Skin of body (tissue), 2 donors: ENCODE results near the gene KCNK4. TPM values are rescaled to one million over a fixed set of nuclear protein-coding genes. Genes with fewer than 3 reads are reported as not detected.
A peak's percentile ranks its signal among the peaks of the same experiment; 100 is the strongest.
"Not testable (repeated sequence)": the region's sequence is repeated elsewhere in the genome, so short reads cannot be mapped to it uniquely, and the experiment has no call there.

Source experiments
- DNase-seq: peaks from one replicate; lab custom pipeline; 2025; lab: John Stamatoyannopoulos, UW
- total RNA-seq: library from RNA; depleted of rRNA; stranded (reverse); fragments of >200 nt; gene quantifications from one replicate; pipeline ENCODE4 v1.2.3, GENCODE V29; 2014

Gene KCNK4
- total RNA-seq, 1 donor from 2014 or later, result not detected

DNA sequence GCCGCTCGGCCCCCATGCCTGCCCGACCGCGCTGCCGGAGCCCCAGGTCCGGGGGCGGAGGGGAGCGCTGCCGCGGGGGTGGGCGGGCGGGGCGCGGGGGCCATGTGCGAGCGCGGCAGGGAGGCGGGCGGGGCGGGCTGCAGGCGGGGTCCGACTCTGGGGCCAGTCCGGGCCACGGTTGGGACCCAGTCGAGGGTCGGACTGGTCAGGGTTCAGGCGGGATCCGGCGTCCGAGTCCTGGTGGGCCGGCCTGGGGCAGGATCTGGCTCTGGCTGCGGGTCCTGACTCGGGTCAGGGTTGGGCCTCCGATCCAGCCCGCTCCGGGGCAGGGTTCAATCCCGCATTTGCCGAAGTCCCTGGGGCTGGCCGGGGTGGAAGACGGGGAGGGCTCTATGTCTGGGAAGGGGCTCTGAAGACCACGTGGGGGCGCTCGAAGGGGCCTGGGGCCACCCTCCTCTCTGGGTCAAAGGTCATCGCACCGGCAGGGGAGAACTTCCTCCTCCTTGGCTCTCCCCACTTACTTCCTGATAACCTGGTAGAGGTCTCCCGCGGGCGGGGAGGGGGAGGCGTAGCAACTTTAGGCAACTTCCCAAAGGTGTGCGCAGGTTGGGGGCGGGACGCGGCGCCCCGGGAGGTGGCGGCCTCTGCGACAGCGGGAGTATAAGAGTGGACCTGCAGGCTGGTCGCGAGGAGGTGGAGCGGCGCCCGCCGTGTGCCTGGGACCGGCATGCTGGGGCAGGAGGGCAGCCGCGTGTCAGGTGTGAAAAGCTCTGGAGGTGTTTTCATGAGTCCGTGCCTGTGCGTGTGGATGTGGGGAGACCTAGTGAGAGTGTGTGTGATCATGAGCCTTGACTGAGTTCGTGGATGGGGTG lies 14.8 kb downstream of the KCNK4 start:
- no peak for DNase-seq

DNA sequence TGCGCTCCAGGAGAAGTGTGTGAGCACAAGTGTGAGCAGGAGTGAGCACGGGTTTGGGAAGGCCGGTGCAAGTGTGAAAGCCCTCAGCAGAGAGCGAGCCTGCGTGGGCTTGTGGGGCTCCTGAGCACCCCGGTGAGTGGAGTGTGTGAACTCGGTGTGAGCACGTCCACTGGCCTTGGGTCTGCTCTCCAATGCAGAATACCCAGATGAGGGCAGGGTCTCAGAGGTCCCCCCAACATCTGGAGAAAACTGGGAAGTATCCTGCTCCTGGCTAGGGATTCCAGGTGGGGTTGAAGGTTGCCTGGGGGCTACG lies 15.4 kb downstream of the KCNK4 start:
- DNase-seq, result no peak

DNA sequence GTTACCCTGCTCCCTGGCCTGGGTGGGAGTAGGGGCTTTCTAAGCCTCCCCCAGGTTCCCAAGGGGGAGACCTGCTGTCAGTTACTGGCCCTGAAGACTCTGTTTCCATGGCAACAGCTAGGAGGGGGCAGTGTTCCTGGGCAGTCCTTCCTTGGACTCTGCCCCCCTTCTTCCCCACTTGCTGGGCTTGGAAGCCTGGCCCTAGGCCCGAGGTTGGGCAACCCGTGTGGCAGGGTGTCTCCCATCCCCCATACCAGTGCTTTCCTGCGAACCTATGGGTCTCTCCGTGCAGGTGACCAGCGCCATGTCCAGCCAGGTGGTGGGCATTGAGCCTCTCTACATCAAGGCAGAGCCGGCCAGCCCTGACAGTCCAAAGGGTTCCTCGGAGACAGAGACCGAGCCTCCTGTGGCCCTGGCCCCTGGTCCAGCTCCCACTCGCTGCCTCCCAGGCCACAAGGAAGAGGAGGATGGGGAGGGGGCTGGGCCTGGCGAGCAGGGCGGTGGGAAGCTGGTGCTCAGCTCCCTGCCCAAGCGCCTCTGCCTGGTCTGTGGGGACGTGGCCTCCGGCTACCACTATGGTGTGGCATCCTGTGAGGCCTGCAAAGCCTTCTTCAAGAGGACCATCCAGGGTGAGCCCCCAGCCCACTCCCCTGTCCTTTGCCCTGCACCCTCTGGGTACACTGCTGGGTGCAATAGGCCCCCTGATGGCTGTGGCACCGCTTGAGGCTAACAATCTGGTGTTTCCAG lies 15.9 kb downstream of the KCNK4 start:
- DNase-seq, result no peak

DNA sequence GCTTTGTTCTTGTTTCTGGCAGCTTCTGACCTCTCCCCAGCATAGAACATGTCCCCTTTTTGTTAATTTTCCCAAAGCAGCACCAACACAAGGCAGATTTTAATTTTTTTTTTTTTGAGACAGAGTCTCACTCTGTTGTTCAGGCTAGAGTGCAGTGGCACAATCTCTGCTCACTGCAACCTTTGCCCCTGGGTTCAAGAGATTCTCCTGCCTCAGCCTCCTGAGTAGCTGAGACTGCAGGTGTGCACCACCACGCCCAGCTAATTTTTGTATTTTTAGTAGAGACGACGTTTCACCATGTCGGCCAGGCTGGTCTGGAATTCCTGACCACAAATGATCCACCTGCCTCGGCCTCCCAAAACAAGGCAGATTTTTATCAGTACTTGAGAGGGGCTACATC lies 16.7 kb downstream of the KCNK4 start:
- DNase-seq, result not testable (repeated sequence)

DNA sequence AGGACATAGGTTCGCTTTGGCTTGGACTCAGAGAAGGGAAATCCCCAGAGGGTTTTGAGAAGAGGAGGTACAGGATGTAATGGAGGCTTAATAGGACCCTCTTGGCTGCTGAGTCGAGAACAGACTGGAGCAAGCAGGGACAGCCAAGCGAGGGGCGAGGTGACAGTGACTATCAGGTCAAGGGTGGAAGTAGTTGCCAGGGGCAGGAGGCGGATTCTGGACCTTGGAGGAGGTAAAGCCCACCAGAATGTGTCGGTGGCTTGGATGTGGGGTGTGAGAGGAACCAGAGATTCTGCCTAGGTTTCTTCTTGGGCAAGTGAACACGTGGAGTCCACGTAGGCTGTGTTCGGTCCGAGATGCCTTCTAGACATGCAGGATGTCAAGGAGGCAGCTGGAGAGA lies 21.8 kb downstream of the KCNK4 start:
- no peak for DNase-seq

DNA sequence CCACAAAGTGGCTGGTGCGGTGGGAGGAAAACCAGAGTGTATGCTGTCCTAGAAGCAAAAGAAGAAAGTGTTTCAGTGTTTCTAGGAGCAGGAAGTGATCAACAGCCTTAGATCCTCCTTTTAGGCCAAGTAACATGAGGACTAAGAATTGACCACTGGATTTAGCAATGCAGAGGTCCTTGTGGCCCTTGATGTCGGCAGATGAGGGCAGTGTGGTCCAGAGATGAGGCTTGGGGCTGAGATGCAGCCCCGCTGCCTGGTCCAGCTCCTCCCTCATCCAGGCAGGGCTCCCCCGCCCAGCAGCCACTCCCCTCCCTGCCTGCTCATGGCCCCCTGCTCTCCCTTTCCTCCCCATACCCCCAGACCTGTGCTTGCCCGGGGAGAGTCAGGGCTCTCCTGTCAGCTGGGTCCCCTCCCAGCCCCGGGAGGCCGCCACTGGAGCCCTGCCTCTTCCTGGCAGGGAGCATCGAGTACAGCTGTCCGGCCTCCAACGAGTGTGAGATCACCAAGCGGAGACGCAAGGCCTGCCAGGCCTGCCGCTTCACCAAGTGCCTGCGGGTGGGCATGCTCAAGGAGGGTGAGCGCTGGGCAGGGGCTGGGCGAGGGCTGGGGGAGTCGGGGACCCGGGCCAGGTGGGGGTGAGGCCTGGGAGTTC lies 22.5 kb downstream of the KCNK4 start:
- DNase-seq, result no peak

DNA sequence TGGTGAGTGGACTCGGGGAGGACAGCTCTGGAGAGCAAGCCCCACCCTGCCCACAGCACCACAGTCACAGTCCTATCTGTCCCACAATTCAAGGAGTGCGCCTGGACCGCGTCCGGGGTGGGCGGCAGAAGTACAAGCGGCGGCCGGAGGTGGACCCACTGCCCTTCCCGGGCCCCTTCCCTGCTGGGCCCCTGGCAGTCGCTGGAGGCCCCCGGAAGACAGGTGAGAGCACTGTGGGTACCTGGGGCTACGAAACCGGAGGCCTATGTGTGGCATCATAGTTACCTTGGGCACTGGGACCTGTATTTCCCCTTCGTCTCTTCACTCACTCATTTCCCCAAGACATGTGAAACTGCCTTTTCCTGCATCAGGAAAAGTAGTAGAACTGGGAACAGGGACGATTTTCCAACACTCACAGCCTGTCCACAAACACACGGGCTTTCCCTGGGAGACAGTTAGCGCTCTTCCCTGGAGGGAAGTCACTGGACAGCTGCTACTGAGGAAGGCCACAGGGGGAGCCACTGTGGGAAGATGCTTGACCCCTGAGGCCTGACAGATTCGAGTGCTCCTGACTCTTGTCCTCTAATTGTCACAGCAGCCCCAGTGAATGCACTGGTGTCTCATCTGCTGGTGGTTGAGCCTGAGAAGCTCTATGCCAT lies 23.2 kb downstream of the KCNK4 start:
- DNase-seq, result no peak

DNA sequence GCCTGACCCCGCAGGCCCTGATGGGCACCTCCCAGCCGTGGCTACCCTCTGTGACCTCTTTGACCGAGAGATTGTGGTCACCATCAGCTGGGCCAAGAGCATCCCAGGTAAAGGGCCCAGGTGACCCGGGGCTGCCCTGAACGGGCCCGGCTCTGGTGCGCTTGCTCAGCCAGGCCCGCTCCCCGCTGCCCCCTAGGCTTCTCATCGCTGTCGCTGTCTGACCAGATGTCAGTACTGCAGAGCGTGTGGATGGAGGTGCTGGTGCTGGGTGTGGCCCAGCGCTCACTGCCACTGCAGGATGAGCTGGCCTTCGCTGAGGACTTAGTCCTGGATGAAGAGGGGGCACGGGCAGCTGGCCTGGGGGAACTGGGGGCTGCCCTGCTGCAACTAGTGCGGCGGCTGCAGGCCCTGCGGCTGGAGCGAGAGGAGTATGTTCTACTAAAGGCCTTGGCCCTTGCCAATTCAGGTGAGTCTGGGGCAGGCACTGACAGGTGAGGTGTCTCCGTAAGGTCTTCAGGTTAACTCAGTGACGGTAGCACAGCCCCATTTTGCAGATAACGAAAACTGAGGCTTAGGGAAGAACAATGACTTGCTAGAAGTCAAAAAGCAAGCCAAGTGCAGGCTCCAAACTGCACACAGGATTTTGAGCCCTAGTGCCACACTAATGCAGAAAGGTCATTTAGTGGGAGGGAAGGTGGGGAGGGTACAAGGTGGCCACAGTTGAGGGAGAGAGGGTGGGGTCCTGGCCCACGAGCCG lies 23.9 kb downstream of the KCNK4 start:
- no peak for DNase-seq

DNA sequence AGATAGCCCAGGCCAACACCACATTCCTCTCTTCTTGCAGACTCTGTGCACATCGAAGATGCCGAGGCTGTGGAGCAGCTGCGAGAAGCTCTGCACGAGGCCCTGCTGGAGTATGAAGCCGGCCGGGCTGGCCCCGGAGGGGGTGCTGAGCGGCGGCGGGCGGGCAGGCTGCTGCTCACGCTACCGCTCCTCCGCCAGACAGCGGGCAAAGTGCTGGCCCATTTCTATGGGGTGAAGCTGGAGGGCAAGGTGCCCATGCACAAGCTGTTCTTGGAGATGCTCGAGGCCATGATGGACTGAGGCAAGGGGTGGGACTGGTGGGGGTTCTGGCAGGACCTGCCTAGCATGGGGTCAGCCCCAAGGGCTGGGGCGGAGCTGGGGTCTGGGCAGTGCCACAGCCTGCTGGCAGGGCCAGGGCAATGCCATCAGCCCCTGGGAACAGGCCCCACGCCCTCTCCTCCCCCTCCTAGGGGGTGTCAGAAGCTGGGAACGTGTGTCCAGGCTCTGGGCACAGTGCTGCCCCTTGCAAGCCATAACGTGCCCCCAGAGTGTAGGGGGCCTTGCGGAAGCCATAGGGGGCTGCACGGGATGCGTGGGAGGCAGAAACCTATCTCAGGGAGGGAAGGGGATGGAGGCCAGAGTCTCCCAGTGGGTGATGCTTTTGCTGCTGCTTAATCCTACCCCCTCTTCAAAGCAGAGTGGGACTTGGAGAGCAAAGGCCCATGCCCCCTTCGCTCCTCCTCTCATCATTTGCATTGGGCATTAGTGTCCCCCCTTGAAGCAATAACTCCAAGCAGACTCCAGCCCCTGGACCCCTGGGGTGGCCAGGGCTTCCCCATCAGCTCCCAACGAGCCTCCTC lies 24.8 kb downstream of the KCNK4 start:
- DNase-seq, result not testable (repeated sequence)

DNA sequence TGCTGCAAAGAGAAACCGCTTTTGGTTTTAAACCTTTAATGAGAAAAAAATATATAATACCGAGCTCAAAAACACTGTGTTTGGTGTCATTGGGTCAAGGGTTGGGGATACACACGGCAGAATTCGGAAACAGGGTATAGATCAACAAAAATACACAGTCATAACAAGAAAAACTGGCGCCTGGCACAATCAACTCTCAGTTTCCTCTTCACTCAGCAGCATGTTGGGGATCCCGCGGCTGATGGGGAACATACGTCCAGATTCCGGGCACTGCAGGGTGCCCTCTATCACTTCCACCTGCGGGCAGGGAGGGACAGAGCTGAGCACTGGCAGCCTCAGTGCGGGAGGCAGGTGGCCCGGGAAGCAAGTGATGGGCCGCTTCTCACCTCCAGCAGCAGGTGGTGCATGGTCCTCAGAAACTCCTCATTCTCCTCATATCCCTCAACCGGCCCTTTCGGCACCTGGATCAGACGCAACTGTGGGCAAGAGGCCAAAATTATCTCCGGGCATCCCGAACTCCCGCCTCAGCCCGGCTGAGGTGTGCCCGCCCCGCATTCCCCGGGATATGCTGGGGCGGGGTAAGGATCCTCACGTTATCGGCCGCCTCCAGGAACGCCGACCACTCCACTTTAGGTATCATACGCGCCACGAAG lies 25.7 kb downstream of the KCNK4 start:
- no peak for DNase-seq

DNA sequence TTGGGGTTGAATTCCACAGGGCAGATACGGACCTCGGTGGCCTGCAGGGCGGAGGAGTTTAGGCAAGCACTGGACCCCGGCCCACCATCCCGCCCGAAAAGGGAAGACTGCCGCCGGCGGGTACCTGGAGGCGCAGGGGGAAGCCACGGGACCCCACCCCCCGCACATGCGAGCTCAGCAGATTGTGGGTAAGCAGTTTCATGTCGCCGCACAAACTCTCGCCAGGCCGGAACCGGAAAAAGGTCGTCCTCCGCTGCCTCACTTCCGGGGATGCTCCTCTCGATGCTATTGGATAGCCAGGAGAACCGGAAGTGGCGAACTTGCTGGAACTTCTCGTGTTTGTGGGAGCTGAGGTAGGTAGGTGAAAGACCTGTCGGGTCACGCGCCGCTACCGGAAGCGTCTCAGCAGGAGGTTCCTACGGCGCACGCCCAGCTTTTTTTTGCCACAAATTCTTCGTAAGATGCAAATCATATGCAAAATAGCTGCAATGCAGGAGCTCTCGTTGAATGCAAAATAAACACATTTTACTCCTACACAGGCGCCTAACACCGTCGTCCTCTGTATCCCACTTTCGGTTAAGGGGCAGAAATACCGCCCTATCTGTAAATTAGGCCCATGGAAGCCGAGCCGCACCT lies 26.3 kb downstream of the KCNK4 start, which contains the start of gene TRMT112:
TSS of gene TRMT112 (minus strand) at position 235 of the 636 bp plus-strand sequence. CDS start at position 202, 33 bp downstream.
- peak; percentile 97 for DNase-seq

DNA sequence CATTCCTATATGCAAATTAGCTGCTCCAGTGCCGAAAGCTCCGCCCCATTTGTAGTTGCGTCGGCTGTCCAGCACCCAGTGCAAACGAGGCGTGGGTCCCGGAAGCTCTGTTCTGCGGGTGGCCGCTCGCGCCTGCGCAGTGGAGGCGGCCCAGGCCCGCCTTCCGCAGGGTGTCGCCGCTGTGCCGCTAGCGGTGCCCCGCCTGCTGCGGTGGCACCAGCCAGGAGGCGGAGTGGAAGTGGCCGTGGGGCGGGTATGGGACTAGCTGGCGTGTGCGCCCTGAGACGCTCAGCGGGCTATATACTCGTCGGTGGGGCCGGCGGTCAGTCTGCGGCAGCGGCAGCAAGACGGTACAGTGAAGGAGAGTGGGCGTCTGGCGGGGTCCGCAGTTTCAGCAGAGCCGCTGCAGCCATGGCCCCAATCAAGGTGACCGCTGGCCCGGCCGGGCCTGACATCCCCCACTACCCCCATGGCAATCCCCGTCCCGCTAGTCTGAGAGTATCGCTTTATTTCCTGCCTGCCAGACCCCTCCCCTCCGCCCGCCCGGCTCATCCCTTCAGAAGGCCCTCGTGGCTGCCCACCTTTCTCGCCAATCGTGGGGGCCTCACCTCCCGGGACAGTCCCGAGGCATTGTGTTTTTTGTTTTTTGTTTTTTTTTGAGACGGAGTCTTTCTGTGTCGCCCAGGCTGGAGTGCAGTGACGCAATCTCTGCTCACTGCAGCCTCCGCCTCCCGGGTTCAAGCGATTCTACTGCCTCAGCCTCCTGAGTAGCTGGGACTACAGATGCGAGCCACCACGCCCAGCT lies 27.1 kb downstream of the KCNK4 start, which contains the start of gene PRDX5:
TSS of gene PRDX5 (plus strand) at position 161 of the 805 bp plus-strand sequence. CDS start at position 256, 95 bp downstream.
- DNase-seq, result peak; percentile 96

DNA sequence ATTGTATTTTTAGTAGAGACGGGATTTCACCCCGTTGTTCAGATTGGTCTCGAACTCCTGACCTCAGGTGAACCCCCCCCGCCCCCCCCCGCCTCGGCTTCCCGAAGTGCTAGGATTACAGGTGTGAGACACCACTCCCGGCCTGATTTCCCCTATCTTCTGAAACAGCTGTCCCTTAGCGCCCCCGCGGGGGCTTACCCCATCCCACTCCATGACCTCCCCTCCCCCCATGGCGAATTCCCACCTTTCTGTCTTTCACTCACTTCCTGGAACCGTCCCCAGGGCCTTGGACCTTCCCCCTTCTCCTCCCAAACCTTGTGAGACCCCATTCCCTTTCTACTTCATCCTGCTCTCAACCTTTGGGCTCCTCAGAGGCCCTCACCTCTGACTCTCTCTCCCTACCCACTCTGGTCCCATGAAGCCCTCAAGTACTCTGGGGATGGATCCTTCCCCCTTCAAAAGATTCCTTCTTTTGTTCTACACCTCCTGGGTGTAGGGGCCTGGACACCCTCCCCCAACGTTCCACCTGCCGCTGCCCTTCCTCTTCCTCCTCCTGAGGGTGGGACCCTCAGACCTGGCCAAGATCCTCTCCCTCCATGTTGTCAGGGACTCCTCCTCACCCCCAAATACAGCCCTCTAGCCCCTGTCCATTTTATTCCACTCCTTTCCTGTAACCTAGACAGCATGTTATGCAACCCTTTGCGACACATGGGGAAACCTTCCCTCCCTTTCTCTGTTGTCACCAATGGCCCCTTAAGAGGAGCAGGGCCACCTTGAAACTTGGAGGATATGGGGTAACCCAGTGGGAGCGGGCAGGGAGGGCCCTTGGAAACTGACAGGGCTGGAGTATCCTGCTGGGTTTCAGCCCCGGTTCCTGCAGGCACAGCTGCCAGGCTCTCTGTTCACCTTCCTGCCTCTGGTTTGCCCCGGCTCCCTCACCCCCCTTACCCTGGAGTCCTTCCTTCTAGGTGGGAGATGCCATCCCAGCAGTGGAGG lies 28.0 kb downstream of the KCNK4 start:
- DNase-seq, result no peak

DNA sequence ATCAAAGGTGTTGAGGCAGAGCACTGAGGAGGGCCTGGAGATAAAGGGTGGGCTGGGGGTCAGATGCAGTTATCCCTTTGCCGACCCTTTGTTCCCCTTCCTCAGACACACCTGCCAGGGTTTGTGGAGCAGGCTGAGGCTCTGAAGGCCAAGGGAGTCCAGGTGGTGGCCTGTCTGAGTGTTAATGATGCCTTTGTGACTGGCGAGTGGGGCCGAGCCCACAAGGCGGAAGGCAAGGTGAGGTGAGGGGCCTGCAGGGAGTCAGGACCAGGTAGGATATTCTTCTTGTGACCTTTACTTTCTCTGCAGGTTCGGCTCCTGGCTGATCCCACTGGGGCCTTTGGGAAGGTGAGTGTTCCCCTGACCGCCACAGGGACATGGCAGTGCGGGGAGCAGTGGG lies 29.5 kb downstream of the KCNK4 start:
- no peak for DNase-seq

DNA sequence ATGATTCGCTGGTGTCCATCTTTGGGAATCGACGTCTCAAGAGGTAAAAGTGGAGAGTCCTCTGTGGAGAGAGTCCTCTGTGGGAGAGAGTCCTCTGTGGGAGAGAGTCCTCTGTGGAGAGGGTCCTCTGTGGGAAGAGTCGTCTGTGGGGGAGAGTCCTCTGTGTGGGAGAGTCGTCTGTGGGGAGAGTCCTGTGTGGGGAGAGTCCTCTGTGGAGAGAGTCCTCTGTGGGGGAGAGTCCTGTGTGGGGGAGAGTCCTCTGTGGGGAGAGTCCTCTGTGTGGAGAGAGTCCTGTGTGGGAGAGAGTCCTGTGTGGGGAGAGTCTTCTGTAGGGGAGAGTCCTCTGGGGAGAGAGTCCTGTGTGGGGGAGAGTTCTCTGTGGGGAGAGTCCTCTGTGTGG lies 29.9 kb downstream of the KCNK4 start:
- no peak for DNase-seq

DNA sequence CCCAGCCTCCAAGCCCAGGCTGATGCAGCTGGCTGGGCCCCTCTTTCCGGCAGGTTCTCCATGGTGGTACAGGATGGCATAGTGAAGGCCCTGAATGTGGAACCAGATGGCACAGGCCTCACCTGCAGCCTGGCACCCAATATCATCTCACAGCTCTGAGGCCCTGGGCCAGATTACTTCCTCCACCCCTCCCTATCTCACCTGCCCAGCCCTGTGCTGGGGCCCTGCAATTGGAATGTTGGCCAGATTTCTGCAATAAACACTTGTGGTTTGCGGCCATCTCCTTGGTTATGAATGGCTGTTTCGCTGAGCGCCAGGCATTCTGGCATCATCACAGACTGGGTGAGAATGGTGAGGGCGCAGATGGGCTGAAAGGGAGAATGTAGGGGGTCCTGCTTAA lies 30.4 kb downstream of the KCNK4 start:
- DNase-seq, result no peak

DNA sequence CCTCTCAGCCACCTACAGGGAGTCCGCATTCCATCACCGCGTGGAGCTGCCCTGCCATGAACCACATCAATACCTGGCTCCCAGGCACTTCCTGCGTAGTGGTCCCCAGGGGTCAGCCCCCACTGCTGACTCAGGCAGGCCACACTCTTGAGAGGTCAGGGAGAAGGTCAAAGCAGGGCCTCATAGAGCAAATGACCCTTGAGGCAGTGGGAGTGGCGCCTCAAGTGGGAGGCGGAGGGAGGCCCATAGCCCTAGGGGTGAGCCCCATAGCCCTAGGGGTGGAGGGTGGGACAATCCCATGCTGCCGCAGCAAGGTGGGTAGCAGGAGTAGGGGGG lies 31.8 kb downstream of the KCNK4 start:
- DNase-seq, result no peak
